ENCODE data around the gene S100P.

The S100P gene

GRCh38 chr4:6727081-6727942 lies 33.6 kb downstream of the S100P start:
- no peak overlapping the region for H3K4me3 ChIP-seq (ENCODE audit: low read depth, low read length)
- no peaks in the 10 kb centered on the region for H3K9me3 ChIP-seq (ENCODE audit: control insufficient read depth, insufficient read depth, low read depth, low read length)
- H3K36me3 ChIP-seq (ENCODE audit: control insufficient read depth, insufficient read depth, low read length), result no peaks in the 10 kb centered on the region
- no peak overlapping the region for H3K27ac ChIP-seq (ENCODE audit: low read depth, low read length)
- peaks cover 13% of the 10 kb centered on the region; the same call in 1 of the 2 replicates for H3K4me1 ChIP-seq (ENCODE audit: control insufficient read depth, insufficient read depth, low read length)
- no peak overlapping the region for H3K9ac ChIP-seq (ENCODE audit: low read length)
- no peaks in the 10 kb centered on the region for H3K27me3 ChIP-seq (ENCODE audit: control insufficient read depth, insufficient read depth, low read length)

- H3K9ac ChIP-seq (ENCODE audit: low read length), result no peak overlapping the region
- no peaks in the 10 kb centered on the region for H3K27me3 ChIP-seq (ENCODE audit: control insufficient read depth, insufficient read depth, low read length)
- no peak overlapping the region for H3K4me3 ChIP-seq (ENCODE audit: low read depth, low read length)
- H3K4me1 ChIP-seq (ENCODE audit: control insufficient read depth, insufficient read depth, low read length), result peaks cover 19% of the 10 kb centered on the region; the same call in 1 of the 2 replicates
- H3K27ac ChIP-seq (ENCODE audit: low read depth, low read length), result no peak overlapping the region
- no peaks in the 10 kb centered on the region for H3K9me3 ChIP-seq (ENCODE audit: control insufficient read depth, insufficient read depth, low read depth, low read length)
- no peaks in the 10 kb centered on the region for H3K36me3 ChIP-seq (ENCODE audit: control insufficient read depth, insufficient read depth, low read length)
Observed at GRCh38 chr4:6727943-6728250, 34.2 kb downstream of the S100P start.

- no peaks in the 10 kb centered on the region for H3K36me3 ChIP-seq (ENCODE audit: control insufficient read depth, insufficient read depth, low read length)
- H3K4me3 ChIP-seq (ENCODE audit: low read depth, low read length), result no peak overlapping the region
Observed at GRCh38 chr4:6728320-6729029, 34.8 kb downstream of the S100P start.

GRCh38 chr4:6730603-6731317 lies 37.1 kb downstream of the S100P start:
- no peak overlapping the region for H3K9ac ChIP-seq (ENCODE audit: low read length)
- H3K4me1 ChIP-seq (ENCODE audit: control insufficient read depth, insufficient read depth, low read length), result peaks cover 20% of the 10 kb centered on the region; the same call in 1 of the 2 replicates
- no peak overlapping the region for H3K4me3 ChIP-seq (ENCODE audit: low read depth, low read length)
- H3K36me3 ChIP-seq (ENCODE audit: control insufficient read depth, insufficient read depth, low read length), result no peaks in the 10 kb centered on the region
- H3K9me3 ChIP-seq (ENCODE audit: control insufficient read depth, insufficient read depth, low read depth, low read length), result no peaks in the 10 kb centered on the region
- H3K27ac ChIP-seq (ENCODE audit: low read depth, low read length), result no peak overlapping the region
- H3K27me3 ChIP-seq (ENCODE audit: control insufficient read depth, insufficient read depth, low read length), result no peaks in the 10 kb centered on the region

More at GRCh38 chr4:6728320-6729029, 34.8 kb downstream of the S100P start:
- H3K9me3 ChIP-seq (ENCODE audit: control insufficient read depth, insufficient read depth, low read depth, low read length), result no peaks in the 10 kb centered on the region
- H3K27me3 ChIP-seq (ENCODE audit: control insufficient read depth, insufficient read depth, low read length), result no peaks in the 10 kb centered on the region
- peaks cover 20% of the 10 kb centered on the region; the same call in 1 of the 2 replicates for H3K4me1 ChIP-seq (ENCODE audit: control insufficient read depth, insufficient read depth, low read length)
- H3K27ac ChIP-seq (ENCODE audit: low read depth, low read length), result no peak overlapping the region
- no peak overlapping the region for H3K9ac ChIP-seq (ENCODE audit: low read length)

GRCh38 chr4:6731318-6731675 lies 37.6 kb downstream of the S100P start:
- no peak overlapping the region for H3K27ac ChIP-seq (ENCODE audit: low read depth, low read length)
- no peaks in the 10 kb centered on the region for H3K36me3 ChIP-seq (ENCODE audit: control insufficient read depth, insufficient read depth, low read length)
- H3K4me3 ChIP-seq (ENCODE audit: low read depth, low read length), result no peak overlapping the region
- H3K9ac ChIP-seq (ENCODE audit: low read length), result no peak overlapping the region
- no peaks in the 10 kb centered on the region for H3K9me3 ChIP-seq (ENCODE audit: control insufficient read depth, insufficient read depth, low read depth, low read length)
- no peaks in the 10 kb centered on the region for H3K27me3 ChIP-seq (ENCODE audit: control insufficient read depth, insufficient read depth, low read length)
- peaks cover 20% of the 10 kb centered on the region; the same call in 1 of the 2 replicates for H3K4me1 ChIP-seq (ENCODE audit: control insufficient read depth, insufficient read depth, low read length)

- Histone ChIP-seq H3K4me3 (ENCODE audit: low read depth, low read length) (no peak overlapping the region), H3K27me3 (ENCODE audit: control insufficient read depth, insufficient read depth, low read length) (no peaks in the 10 kb centered on the region), H3K27ac (ENCODE audit: low read depth, low read length) (no peak overlapping the region), H3K36me3 (ENCODE audit: control insufficient read depth, insufficient read depth, low read length) (no peaks in the 10 kb centered on the region), H3K4me1 (ENCODE audit: control insufficient read depth, insufficient read depth, low read length) (peaks cover 20% of the 10 kb centered on the region; the same call in 1 of the 2 replicates), H3K9me3 (ENCODE audit: control insufficient read depth, insufficient read depth, low read depth, low read length) (no peaks in the 10 kb centered on the region), H3K9ac (ENCODE audit: low read length) (no peak overlapping the region)
Observed at GRCh38 chr4:6731780-6732179, 38.1 kb downstream of the S100P start.

- H3K36me3 ChIP-seq (ENCODE audit: control insufficient read depth, insufficient read depth, low read length), result no peaks in the 10 kb centered on the region
- H3K4me3 ChIP-seq (ENCODE audit: low read depth, low read length), result no peak overlapping the region
- H3K9ac ChIP-seq (ENCODE audit: low read length), result peak overlapping the region; percentile 50
- H3K27me3 ChIP-seq (ENCODE audit: control insufficient read depth, insufficient read depth, low read length), result no peaks in the 10 kb centered on the region
- peaks cover 20% of the 10 kb centered on the region; the same call in 1 of the 2 replicates for H3K4me1 ChIP-seq (ENCODE audit: control insufficient read depth, insufficient read depth, low read length)
- no peaks in the 10 kb centered on the region for H3K9me3 ChIP-seq (ENCODE audit: control insufficient read depth, insufficient read depth, low read depth, low read length)
- no peak overlapping the region for H3K27ac ChIP-seq (ENCODE audit: low read depth, low read length)
Observed at GRCh38 chr4:6732441-6733357, 39.0 kb downstream of the S100P start.

GRCh38 chr4:6733358-6734164 lies 39.9 kb downstream of the S100P start:
- H3K36me3 ChIP-seq (ENCODE audit: control insufficient read depth, insufficient read depth, low read length), result no peaks in the 10 kb centered on the region
- no peak overlapping the region for H3K4me3 ChIP-seq (ENCODE audit: low read depth, low read length)
- no peak overlapping the region for H3K27ac ChIP-seq (ENCODE audit: low read depth, low read length)
- H3K4me1 ChIP-seq (ENCODE audit: control insufficient read depth, insufficient read depth, low read length), result peaks cover 17% of the 10 kb centered on the region; the same call in 1 of the 2 replicates
- no peaks in the 10 kb centered on the region for H3K9me3 ChIP-seq (ENCODE audit: control insufficient read depth, insufficient read depth, low read depth, low read length)
- no peak overlapping the region for H3K9ac ChIP-seq (ENCODE audit: low read length)
- no peaks in the 10 kb centered on the region for H3K27me3 ChIP-seq (ENCODE audit: control insufficient read depth, insufficient read depth, low read length)

- H3K36me3 ChIP-seq (ENCODE audit: control insufficient read depth, insufficient read depth, low read length), result no peaks in the 10 kb centered on the region
- H3K27ac ChIP-seq (ENCODE audit: low read depth, low read length), result no peak overlapping the region
- no peaks in the 10 kb centered on the region; the same call in 1 of the 2 replicates for H3K9me3 ChIP-seq (ENCODE audit: control insufficient read depth, insufficient read depth, low read depth, low read length)
- H3K9ac ChIP-seq (ENCODE audit: low read length), result no peak overlapping the region
- H3K27me3 ChIP-seq (ENCODE audit: control insufficient read depth, insufficient read depth, low read length), result no peaks in the 10 kb centered on the region
- no peak overlapping the region for H3K4me3 ChIP-seq (ENCODE audit: low read depth, low read length)
- H3K4me1 ChIP-seq (ENCODE audit: control insufficient read depth, insufficient read depth, low read length), result peaks cover 17% of the 10 kb centered on the region; the same call in 1 of the 2 replicates
Observed at GRCh38 chr4:6734165-6734786, 40.6 kb downstream of the S100P start.

Measured in HUES6 (cell line).